Measurements from ENCODE around the gene CHST15.

- TF ChIP-seq CTCF (IDR thresholded peaks at IDR 0.05) (no peak), POLR2A (IDR thresholded peaks at IDR 0.05) (no peak)
Observed at GRCh38 chr10:124082555-124082954, 10.8 kb downstream of the CHST15 start.
